ENCODE data around the gene TADA2B. TPM values are rescaled to one million over a fixed set of nuclear protein-coding genes. Genes with fewer than 3 reads are reported as not detected.
A peak's percentile ranks its signal among the peaks of the same experiment; 100 is the strongest.

Gene TADA2B
- total RNA-seq (2022) (29.5 and 31.8 TPM in 2 replicates), Bru-seq, nascent RNA (percentile 72 among the genes with signal in this experiment), BruChase-seq, experiment 1, labeled RNA remaining after a 6-hour chase (percentile 81 among the genes with signal in this experiment), BruChase-seq, experiment 2, labeled RNA remaining after a 2-hour chase (percentile 86 among the genes with signal in this experiment)
- long read RNA-seq, full-length matches to known transcripts, result 108 of 118 reads
- long read RNA-seq, partial matches to known transcripts, result 0 of 118 reads
- long read RNA-seq, other reads (novel, unspliced or antisense), result 10 of 118 reads

- Mint-ChIP-seq H3K27me3 (ENCODE audit: insufficient read depth, unreplicated experiment) (no peaks in the 10 kb centered on the region), H3K9me3 (ENCODE audit: unreplicated experiment) (no peaks in the 10 kb centered on the region), H3K4me1 (ENCODE audit: insufficient read depth, unreplicated experiment) (peaks cover 39% of the 10 kb centered on the region), H3K27ac (ENCODE audit: low read depth, unreplicated experiment) (peak within 1 kb of the TSS; percentile 85), H3K36me3 (ENCODE audit: insufficient read depth, unreplicated experiment) (peaks cover 6% of the 10 kb centered on the region), H3K4me3 (ENCODE audit: unreplicated experiment) (peak within 1 kb of the TSS; percentile 88)
- peak; percentile 30 for DNase-seq (ENCODE audit: unreplicated experiment)
- intact Hi-C loops (cut with micrococcal nuclease), result loop anchor here (1.0 to 5.0 kb wide), 3 partner anchors 39 to 71 kb away; no protein-coding TSS in a partner anchor
- BruUV-seq (replicated peaks), result no TSS peak
- CTCF ChIA-PET, result interaction anchor here (0.5 to 8.7 kb wide), 16 partner anchors 12 to 1347 kb away, joined by 3 to 98 read pairs (median 4); partner anchors contain the start of gene GRPEL1
- POLR2A ChIA-PET, result interaction anchor here (0.6 to 8.3 kb wide), 20 partner anchors 12 to 369 kb away, joined by 3 to 165 read pairs (median 6); partner anchors contain the start of gene GRPEL1
- TF ChIP-seq CTCF (IDR thresholded peaks at IDR 0.05; ENCODE audit: unreplicated experiment), result no peak
Observed at GRCh38 chr4:7043284-7044136, at the start of gene TADA2B. TSS of gene TADA2B (plus strand) at chr4:7043372. CDS start at chr4:7043580, 208 bp downstream.

- H3K4me3 Mint-ChIP-seq (ENCODE audit: unreplicated experiment), result no peak overlapping the region
- H3K4me1 Mint-ChIP-seq (ENCODE audit: insufficient read depth, unreplicated experiment), result peaks cover 29% of the 10 kb centered on the region
- no peak for DNase-seq (ENCODE audit: unreplicated experiment)
- H3K27me3 Mint-ChIP-seq (ENCODE audit: insufficient read depth, unreplicated experiment), result no peaks in the 10 kb centered on the region
- H3K27ac Mint-ChIP-seq (ENCODE audit: low read depth, unreplicated experiment), result no peak overlapping the region
- CTCF ChIA-PET, result interaction anchor here (0.6 to 0.7 kb wide), 2 partner anchors 895 to 1339 kb away, joined by 3 to 8 read pairs; no protein-coding TSS in a partner anchor
- no peaks in the 10 kb centered on the region for H3K9me3 Mint-ChIP-seq (ENCODE audit: unreplicated experiment)
- TF ChIP-seq CTCF (IDR thresholded peaks at IDR 0.05; ENCODE audit: unreplicated experiment), result no peak
- POLR2A ChIA-PET, result interaction anchor here (0.6 to 5.0 kb wide), 4 partner anchors 8 to 277 kb away, joined by 3 to 51 read pairs (median 4); partner anchors contain the start of gene GRPEL1
- BruUV-seq (replicated peaks), result no TSS peak
- intact Hi-C loops (cut with micrococcal nuclease), result no loop called here
- peaks cover 61% of the 10 kb centered on the region for H3K36me3 Mint-ChIP-seq (ENCODE audit: insufficient read depth, unreplicated experiment)
Observed at GRCh38 chr4:6996481-6996880, 46.7 kb upstream of the TADA2B start.

- ChIA-PET CTCF (interaction anchor here (0.6 to 2.3 kb wide), 5 partner anchors 21 to 298 kb away, joined by 3 to 9 read pairs (median 4); no protein-coding TSS in a partner anchor), POLR2A (interaction anchor here (0.6 to 7.6 kb wide), 11 partner anchors 8 to 631 kb away, joined by 3 to 62 read pairs (median 6); partner anchors contain the start of genes GRPEL1 and TADA2B)
- intact Hi-C loops (cut with micrococcal nuclease), result no loop called here
- H3K4me1 Mint-ChIP-seq (ENCODE audit: insufficient read depth, unreplicated experiment), result peaks cover 29% of the 10 kb centered on the region
- peak overlapping the region; percentile 80 for H3K27ac Mint-ChIP-seq (ENCODE audit: low read depth, unreplicated experiment)
- no peak for TF ChIP-seq CTCF (IDR thresholded peaks at IDR 0.05; ENCODE audit: unreplicated experiment)
- DNase-seq (ENCODE audit: unreplicated experiment), result peak; percentile 88
- BruUV-seq (replicated peaks), result no TSS peak
- H3K27me3 Mint-ChIP-seq (ENCODE audit: insufficient read depth, unreplicated experiment), result no peaks in the 10 kb centered on the region
- no peaks in the 10 kb centered on the region for H3K9me3 Mint-ChIP-seq (ENCODE audit: unreplicated experiment)
- H3K4me3 Mint-ChIP-seq (ENCODE audit: unreplicated experiment), result peak overlapping the region; percentile 29
- peaks cover 75% of the 10 kb centered on the region for H3K36me3 Mint-ChIP-seq (ENCODE audit: insufficient read depth, unreplicated experiment)
Observed at GRCh38 chr4:6999172-7000086, 43.7 kb upstream of the TADA2B start.
